Measurements from ENCODE around the gene EHD3.

The EHD3 gene

GRCh38 chr2:31231571-31232302 lies 2.2 kb upstream of the EHD3 start:
- TF ChIP-seq GLIS3 (CRISPR knock-in tag; IDR thresholded peaks at IDR 0.05), result no peak
- TF ChIP-seq ZFP30 (CRISPR knock-in tag; IDR thresholded peaks at IDR 0.05), result no peak
- TF ChIP-seq ZC3H10 (CRISPR knock-in tag; IDR thresholded peaks at IDR 0.05), result no peak
- TF ChIP-seq TOX (CRISPR knock-in tag; IDR thresholded peaks at IDR 0.05; ENCODE audit: borderline replicate concordance), result no peak
- TF ChIP-seq BACH2 (CRISPR knock-in tag; IDR thresholded peaks at IDR 0.05; ENCODE audit: borderline replicate concordance), result no peak
- TF ChIP-seq ZFP3 (CRISPR knock-in tag; IDR thresholded peaks at IDR 0.05), result no peak
- TF ChIP-seq TSHZ2 (CRISPR knock-in tag; IDR thresholded peaks at IDR 0.05), result no peak
- no peak for TF ChIP-seq ZNF565 (CRISPR knock-in tag; conservative IDR thresholded peaks at IDR 0.05; ENCODE audit: low read depth)
- TF ChIP-seq RARB (CRISPR knock-in tag; IDR thresholded peaks at IDR 0.05), result no peak
- TF ChIP-seq ZNF70 (CRISPR knock-in tag; IDR thresholded peaks at IDR 0.05), result no peak
- no peak for TF ChIP-seq ISL1 (CRISPR knock-in tag; IDR thresholded peaks at IDR 0.05)
- no peak for TF ChIP-seq ZNF8 (CRISPR knock-in tag; IDR thresholded peaks at IDR 0.05)
- TF ChIP-seq ARNTL (CRISPR knock-in tag; IDR thresholded peaks at IDR 0.05; ENCODE audit: borderline replicate concordance, low read depth), result no peak
- no peak for TF ChIP-seq TCF4 (CRISPR knock-in tag; IDR thresholded peaks at IDR 0.05; ENCODE audit: borderline replicate concordance)
- TF ChIP-seq SNAI2 (CRISPR knock-in tag; IDR thresholded peaks at IDR 0.05), result no peak
- no peak for TF ChIP-seq OSR1 (CRISPR knock-in tag; IDR thresholded peaks at IDR 0.05)
- TF ChIP-seq POU6F1 (CRISPR knock-in tag; IDR thresholded peaks at IDR 0.05; ENCODE audit: borderline replicate concordance, low read depth), result no peak
- no peak for TF ChIP-seq CSDC2 (CRISPR knock-in tag; IDR thresholded peaks at IDR 0.05)
- TF ChIP-seq CREB5 (CRISPR knock-in tag; IDR thresholded peaks at IDR 0.05; ENCODE audit: low read depth), result no peak
- TF ChIP-seq CSRNP3 (CRISPR knock-in tag; IDR thresholded peaks at IDR 0.05), result no peak
- no peak for ATAC-seq

GRCh38 chr2:31232586-31232985 lies 1.4 kb upstream of the EHD3 start:
- TF ChIP-seq CREB5 (CRISPR knock-in tag; IDR thresholded peaks at IDR 0.05; ENCODE audit: low read depth), result no peak
- no peak for TF ChIP-seq ARNTL (CRISPR knock-in tag; IDR thresholded peaks at IDR 0.05; ENCODE audit: borderline replicate concordance, low read depth)
- TF ChIP-seq POU6F1 (CRISPR knock-in tag; IDR thresholded peaks at IDR 0.05; ENCODE audit: borderline replicate concordance, low read depth), result no peak
- no peak for TF ChIP-seq ZNF565 (CRISPR knock-in tag; conservative IDR thresholded peaks at IDR 0.05; ENCODE audit: low read depth)
- TF ChIP-seq ZFP3 (CRISPR knock-in tag; IDR thresholded peaks at IDR 0.05), result no peak
- TF ChIP-seq TOX (CRISPR knock-in tag; IDR thresholded peaks at IDR 0.05; ENCODE audit: borderline replicate concordance), result no peak
- no peak for TF ChIP-seq ESRRG (CRISPR knock-in tag; IDR thresholded peaks at IDR 0.05)
- TF ChIP-seq ZNF8 (CRISPR knock-in tag; IDR thresholded peaks at IDR 0.05), result no peak
- TF ChIP-seq CSRNP3 (CRISPR knock-in tag; IDR thresholded peaks at IDR 0.05), result no peak
- TF ChIP-seq ZFP30 (CRISPR knock-in tag; IDR thresholded peaks at IDR 0.05), result no peak
- no peak for TF ChIP-seq OSR1 (CRISPR knock-in tag; IDR thresholded peaks at IDR 0.05)
- no peak for TF ChIP-seq GLIS3 (CRISPR knock-in tag; IDR thresholded peaks at IDR 0.05)
- TF ChIP-seq ZC3H10 (CRISPR knock-in tag; IDR thresholded peaks at IDR 0.05), result no peak
- TF ChIP-seq SNAI2 (CRISPR knock-in tag; IDR thresholded peaks at IDR 0.05), result no peak
- no peak for TF ChIP-seq PPARA (CRISPR knock-in tag; IDR thresholded peaks at IDR 0.05; ENCODE audit: borderline replicate concordance)
- TF ChIP-seq RARB (CRISPR knock-in tag; IDR thresholded peaks at IDR 0.05), result no peak
- TF ChIP-seq PATZ1 (CRISPR knock-in tag; IDR thresholded peaks at IDR 0.05; ENCODE audit: borderline replicate concordance), result no peak
- no peak for TF ChIP-seq CSDC2 (CRISPR knock-in tag; IDR thresholded peaks at IDR 0.05)
- ATAC-seq, result no peak

Measured in SK-N-SH treated with all-trans-retinoic acid at 6 μM for 48 hours (cell line).